Breast epithelium (tissue), 3 donors: Measurements from ENCODE around the gene IQGAP2.

ENCODE experiments used
- POLR2A ChIP-seq: fragments of 450-650 bp; IDR thresholded peaks from one replicate; pipeline ENCODE4 v1.6.1; 2016; ENCODE audit warnings: antibody characterized with exemption, mild to moderate bottlenecking, moderate library complexity
- TF ChIP-seq, protein P1 (sequence below), 3 donors: fragments of 450-650 bp; IDR thresholded peaks; one replicate each; pipeline ENCODE4 v1.5.1; 2016 to 2017; ENCODE audit warnings: antibody characterized with exemption in 3 of 3, mild to moderate bottlenecking in 3 of 3, moderate library complexity in 3 of 3

DNA sequence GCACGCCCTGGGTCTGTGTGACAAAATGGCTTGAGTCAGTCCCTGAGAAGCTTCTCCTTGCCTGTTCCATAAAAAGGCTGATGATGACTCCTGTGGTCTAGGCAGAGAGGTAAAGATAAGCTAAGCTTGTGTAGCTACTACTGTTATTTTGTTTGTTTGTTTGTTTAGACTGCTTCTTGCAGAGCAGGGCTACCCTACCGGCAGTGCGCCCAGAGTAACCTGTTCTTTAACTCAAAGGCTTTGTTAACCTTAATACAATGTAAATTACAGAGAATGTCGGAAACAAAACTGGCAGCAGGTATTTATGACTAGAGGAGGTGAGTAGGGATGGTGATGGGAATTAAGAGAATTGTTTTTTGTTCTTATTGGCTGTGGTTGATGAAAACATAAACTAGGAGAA, 132.5 kb downstream of the IQGAP2 start:
- TF ChIP-seq, protein P1, sequence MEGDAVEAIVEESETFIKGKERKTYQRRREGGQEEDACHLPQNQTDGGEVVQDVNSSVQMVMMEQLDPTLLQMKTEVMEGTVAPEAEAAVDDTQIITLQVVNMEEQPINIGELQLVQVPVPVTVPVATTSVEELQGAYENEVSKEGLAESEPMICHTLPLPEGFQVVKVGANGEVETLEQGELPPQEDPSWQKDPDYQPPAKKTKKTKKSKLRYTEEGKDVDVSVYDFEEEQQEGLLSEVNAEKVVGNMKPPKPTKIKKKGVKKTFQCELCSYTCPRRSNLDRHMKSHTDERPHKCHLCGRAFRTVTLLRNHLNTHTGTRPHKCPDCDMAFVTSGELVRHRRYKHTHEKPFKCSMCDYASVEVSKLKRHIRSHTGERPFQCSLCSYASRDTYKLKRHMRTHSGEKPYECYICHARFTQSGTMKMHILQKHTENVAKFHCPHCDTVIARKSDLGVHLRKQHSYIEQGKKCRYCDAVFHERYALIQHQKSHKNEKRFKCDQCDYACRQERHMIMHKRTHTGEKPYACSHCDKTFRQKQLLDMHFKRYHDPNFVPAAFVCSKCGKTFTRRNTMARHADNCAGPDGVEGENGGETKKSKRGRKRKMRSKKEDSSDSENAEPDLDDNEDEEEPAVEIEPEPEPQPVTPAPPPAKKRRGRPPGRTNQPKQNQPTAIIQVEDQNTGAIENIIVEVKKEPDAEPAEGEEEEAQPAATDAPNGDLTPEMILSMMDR (IDR thresholded peaks at IDR 0.05): no peak
- no peak for TF ChIP-seq POLR2A
